ENCODE measurements around the gene CEP104. TPM values are rescaled to one million over a fixed set of nuclear protein-coding genes. Genes with fewer than 3 reads are reported as not detected.

CEP104 gene
- total RNA-seq, 4 donors from 2014 or later: 18.7 to 24.4 (median 19.8) TPM

GRCh38 chr1:3775490-3776230 is 81.4 kb downstream of the CEP104 start:
- H3K36me3 ChIP-seq: peaks cover 0 to 26% (median 12%) of the 10 kb centered on the region in 3 donors
- no peaks in the 10 kb centered on the region for H3K9me3 ChIP-seq
- intact Hi-C loops (cut with DNase I): no loop called here
- H3K4me3 ChIP-seq: no peak overlapping the region
- DNase-seq: no peak
- peaks cover 35 to 70% (median 39%) of the 10 kb centered on the region in 3 donors for H3K4me1 ChIP-seq
- no peak for TF ChIP-seq POLR2A (IDR thresholded peaks at IDR 0.05)
- TF ChIP-seq, protein P1, sequence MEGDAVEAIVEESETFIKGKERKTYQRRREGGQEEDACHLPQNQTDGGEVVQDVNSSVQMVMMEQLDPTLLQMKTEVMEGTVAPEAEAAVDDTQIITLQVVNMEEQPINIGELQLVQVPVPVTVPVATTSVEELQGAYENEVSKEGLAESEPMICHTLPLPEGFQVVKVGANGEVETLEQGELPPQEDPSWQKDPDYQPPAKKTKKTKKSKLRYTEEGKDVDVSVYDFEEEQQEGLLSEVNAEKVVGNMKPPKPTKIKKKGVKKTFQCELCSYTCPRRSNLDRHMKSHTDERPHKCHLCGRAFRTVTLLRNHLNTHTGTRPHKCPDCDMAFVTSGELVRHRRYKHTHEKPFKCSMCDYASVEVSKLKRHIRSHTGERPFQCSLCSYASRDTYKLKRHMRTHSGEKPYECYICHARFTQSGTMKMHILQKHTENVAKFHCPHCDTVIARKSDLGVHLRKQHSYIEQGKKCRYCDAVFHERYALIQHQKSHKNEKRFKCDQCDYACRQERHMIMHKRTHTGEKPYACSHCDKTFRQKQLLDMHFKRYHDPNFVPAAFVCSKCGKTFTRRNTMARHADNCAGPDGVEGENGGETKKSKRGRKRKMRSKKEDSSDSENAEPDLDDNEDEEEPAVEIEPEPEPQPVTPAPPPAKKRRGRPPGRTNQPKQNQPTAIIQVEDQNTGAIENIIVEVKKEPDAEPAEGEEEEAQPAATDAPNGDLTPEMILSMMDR (IDR thresholded peaks at IDR 0.05): peak in 4 of 6 experiments; percentile 23 to 58 (median 30)
- no peak overlapping the region for H3K27ac ChIP-seq
- WGBS, 2 donors: 42% methylated on average over 5 of the region's 27 CpGs; no CpG with 5 or more reads in 1 of the 2 donors
- H3K27me3 ChIP-seq: peaks cover 0 to 22% (median 0%) of the 10 kb centered on the region in 4 donors

DNA sequence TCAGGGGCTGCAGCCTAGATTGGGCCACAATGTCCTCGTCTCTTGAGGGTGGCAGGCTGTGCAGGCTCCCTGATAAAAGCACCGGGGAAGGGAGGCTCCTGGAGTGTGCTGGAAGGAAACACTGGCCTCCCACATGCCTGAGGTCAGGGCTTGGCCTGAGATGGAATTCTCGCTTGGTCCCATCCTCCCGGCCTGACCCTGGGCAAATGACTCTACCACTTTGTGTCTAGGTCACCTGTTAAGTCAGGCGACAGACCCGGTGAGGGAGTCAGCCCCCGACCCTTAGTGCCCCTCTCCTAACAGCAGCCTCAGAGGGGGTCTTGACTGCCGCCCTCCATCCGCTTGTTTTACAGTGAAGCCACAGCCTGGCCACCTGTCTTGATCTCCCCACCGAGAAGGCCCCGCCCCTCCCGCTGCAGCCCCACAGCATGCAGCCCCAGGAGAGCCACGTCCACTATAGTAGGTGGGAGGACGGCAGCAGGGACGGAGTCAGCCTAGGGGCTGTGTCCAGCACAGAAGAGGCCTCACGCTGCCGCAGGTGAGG is 82.0 kb downstream of the CEP104 start:
- 54 to 69% methylated on average over 5 to 6 of the region's 17 CpGs for WGBS, 2 donors
- intact Hi-C loops (cut with DNase I): no loop called here
- H3K36me3 ChIP-seq: peaks cover 0 to 20% (median 6%) of the 10 kb centered on the region in 3 donors
- H3K4me3 ChIP-seq: no peak overlapping the region
- no peaks in the 10 kb centered on the region for H3K9me3 ChIP-seq
- no peak for TF ChIP-seq POLR2A (IDR thresholded peaks at IDR 0.05)
- TF ChIP-seq, protein P1 (IDR thresholded peaks at IDR 0.05): no peak
- DNase-seq: no peak
- H3K4me1 ChIP-seq: peaks cover 35 to 70% (median 39%) of the 10 kb centered on the region in 3 donors
- H3K27ac ChIP-seq: no peak overlapping the region
- H3K27me3 ChIP-seq: peaks cover 0 to 27% (median 0%) of the 10 kb centered on the region in 4 donors

DNA sequence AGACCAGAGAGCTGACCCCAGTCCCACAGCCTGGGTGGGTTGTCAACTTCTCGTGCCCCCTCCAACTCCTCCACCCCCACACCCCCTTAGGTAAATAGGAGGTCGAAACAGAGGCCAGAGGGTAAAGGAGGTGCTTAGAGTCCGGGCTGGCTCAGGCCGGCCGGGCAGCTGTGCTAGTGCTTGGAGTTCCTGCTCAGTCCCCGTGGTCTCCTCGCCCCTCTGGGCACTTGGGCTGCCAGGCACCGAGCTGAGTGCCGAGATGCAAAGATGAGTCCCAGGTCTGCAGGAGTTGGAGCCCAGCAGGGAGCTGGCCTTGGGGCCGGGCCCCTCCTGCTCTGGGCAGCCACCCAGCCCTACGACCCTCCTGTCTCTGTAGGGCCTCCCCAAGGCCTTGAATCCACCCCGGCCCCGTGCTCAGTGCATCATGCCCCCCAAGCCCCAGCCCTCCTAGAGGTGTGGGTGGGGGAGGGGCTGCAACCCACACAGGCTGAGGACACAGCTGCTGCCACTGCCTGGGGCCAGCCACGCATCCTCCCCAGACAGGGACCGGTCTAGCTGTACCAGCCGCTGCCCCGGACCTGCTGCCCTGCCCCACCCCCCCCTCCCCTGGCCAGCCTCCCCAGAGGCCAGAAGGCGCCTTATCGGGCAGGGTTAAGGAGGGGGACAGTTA is 82.6 kb downstream of the CEP104 start:
- Histone ChIP-seq H3K36me3 (peaks cover 0 to 14% (median 0%) of the 10 kb centered on the region in 3 donors), H3K4me1 (peaks cover 35 to 70% (median 39%) of the 10 kb centered on the region in 3 donors), H3K4me3 (no peak overlapping the region), H3K27ac (no peak overlapping the region), H3K27me3 (peaks cover 0 to 30% (median 0%) of the 10 kb centered on the region in 4 donors), H3K9me3 (no peaks in the 10 kb centered on the region)
- intact Hi-C loops (cut with DNase I): no loop called here
- WGBS, 2 donors: 73 to 80% methylated on average over 1 to 3 of the region's 19 CpGs
- no peak for DNase-seq
- TF ChIP-seq, protein P1 (IDR thresholded peaks at IDR 0.05): no peak
- no peak for TF ChIP-seq POLR2A (IDR thresholded peaks at IDR 0.05)

- intact Hi-C loops (cut with DNase I): no loop called here
- Histone ChIP-seq H3K9me3 (no peaks in the 10 kb centered on the region), H3K36me3 (peaks cover 0 to 7% (median 0%) of the 10 kb centered on the region in 3 donors), H3K27ac (peak overlapping the region in 2 of 4 donors; percentile 74 to 90), H3K27me3 (peaks cover 0 to 36% (median 0%) of the 10 kb centered on the region in 4 donors), H3K4me3 (peak overlapping the region in 3 of 4 donors; percentile 48 to 96 (median 62)), H3K4me1 (peaks cover 35 to 70% (median 39%) of the 10 kb centered on the region in 3 donors)
- TF ChIP-seq, protein P1 (IDR thresholded peaks at IDR 0.05): no peak
- no peak for TF ChIP-seq POLR2A (IDR thresholded peaks at IDR 0.05)
- 60% methylated on average over 1 of the region's 16 CpGs; no CpG with 5 or more reads in 1 of the 2 donors for WGBS, 2 donors
- DNase-seq: no peak
Observed at GRCh38 chr1:3773572-3774275, 83.3 kb downstream of the CEP104 start.
